Neural crest cell (in vitro differentiated cells): ENCODE data around the gene HOXB4. TPM values are rescaled to one million over a fixed set of nuclear protein-coding genes. Genes with fewer than 3 reads are reported as not detected.

Experiments
- DNase-seq: peaks from one replicate; pipeline ENCODE4 v3.0.0; 2021; ENCODE audit warnings: low read depth, mixed read lengths, low spot score
- H3K27ac Mint-ChIP-seq: one replicate; pipeline ENCODE4 v1.8.0; 2021; ENCODE audit warnings: mild to moderate bottlenecking, mixed read lengths; ENCODE audit not compliant: unreplicated experiment
- H3K27me3 Mint-ChIP-seq: 2 replicates; pipeline ENCODE4 v1.8.0; 2021; ENCODE audit warnings: low read depth, mild to moderate bottlenecking, mixed read lengths
- H3K36me3 Mint-ChIP-seq: 2 replicates; pipeline ENCODE4 v1.8.0; 2021; ENCODE audit warnings: low read depth, mild to moderate bottlenecking, mixed read lengths
- H3K4me1 Mint-ChIP-seq: 2 replicates; pipeline ENCODE4 v1.8.0; 2021; ENCODE audit warnings: mixed read lengths
- H3K4me3 Mint-ChIP-seq: one replicate; pipeline ENCODE4 v1.8.0; 2021; ENCODE audit warnings: mild to moderate bottlenecking, mixed read lengths
- H3K9me3 Mint-ChIP-seq: 2 replicates; pipeline ENCODE4 v1.8.0; 2021; ENCODE audit warnings: mixed read lengths
- CTCF ChIP-seq: fragments of 200-600 bp; sonication (generic); conservative IDR thresholded peaks from 2 replicates; pipeline ENCODE4 v1.5.0; 2021; ENCODE audit warnings: antibody characterized with exemption, mild to moderate bottlenecking
- total RNA-seq: library from RNA; stranded (reverse); gene quantifications from 2 replicates; pipeline ENCODE4 v1.2.1, GENCODE V29; 2021

The HOXB4 gene
- total RNA-seq, 1 donor from 2014 or later = 5.0 TPM

- no peak for TF ChIP-seq CTCF
- Mint-ChIP-seq H3K9me3 (no peaks in the 10 kb centered on the region), H3K27me3 (peaks cover 96% of the 10 kb centered on the region), H3K27ac (no peak overlapping the region), H3K4me1 (peaks cover 45% of the 10 kb centered on the region), H3K4me3 (peak overlapping the region; percentile 9), H3K36me3 (peaks cover 2% of the 10 kb centered on the region)
- no peak for DNase-seq
These were observed 18.9 kb downstream of the HOXB4 start for GRCh38 chr17:48559122-48559839.

GRCh38 chr17:48558831-48559121, 19.4 kb downstream of the HOXB4 start:
- no peaks in the 10 kb centered on the region for H3K9me3 Mint-ChIP-seq

GRCh38 chr17:48558057-48558830, 19.9 kb downstream of the HOXB4 start:
- H3K27ac Mint-ChIP-seq = no peak overlapping the region
- H3K4me3 Mint-ChIP-seq = peak overlapping the region; percentile 9
- H3K36me3 Mint-ChIP-seq = peaks cover under 1% of the 10 kb centered on the region
- H3K27me3 Mint-ChIP-seq = peaks cover 99% of the 10 kb centered on the region
- no peak for TF ChIP-seq CTCF
- no peaks in the 10 kb centered on the region for H3K9me3 Mint-ChIP-seq
- H3K4me1 Mint-ChIP-seq = peaks cover 47% of the 10 kb centered on the region
- DNase-seq = no peak

More at GRCh38 chr17:48558831-48559121, 19.4 kb downstream of the HOXB4 start:
- no peak overlapping the region for H3K27ac Mint-ChIP-seq
- DNase-seq = no peak
- no peak for TF ChIP-seq CTCF
- peaks cover 2% of the 10 kb centered on the region for H3K36me3 Mint-ChIP-seq
- H3K4me1 Mint-ChIP-seq = peaks cover 47% of the 10 kb centered on the region
- peaks cover 99% of the 10 kb centered on the region for H3K27me3 Mint-ChIP-seq
- H3K4me3 Mint-ChIP-seq = peak overlapping the region; percentile 9

GRCh38 chr17:48556576-48557401, 21.4 kb downstream of the HOXB4 start:
- TF ChIP-seq CTCF = no peak
- Mint-ChIP-seq H3K4me3 (peak overlapping the region; percentile 66), H3K9me3 (no peaks in the 10 kb centered on the region), H3K4me1 (peaks cover 46% of the 10 kb centered on the region), H3K27ac (no peak overlapping the region), H3K36me3 (peaks cover 3% of the 10 kb centered on the region), H3K27me3 (peaks cover 99% of the 10 kb centered on the region)
- DNase-seq = no peak

- Mint-ChIP-seq H3K4me3 (peak overlapping the region; percentile 66), H3K36me3 (peaks cover 4% of the 10 kb centered on the region), H3K9me3 (no peaks in the 10 kb centered on the region), H3K27ac (no peak overlapping the region), H3K27me3 (peaks cover 99% of the 10 kb centered on the region), H3K4me1 (peaks cover 49% of the 10 kb centered on the region)
- TF ChIP-seq CTCF = no peak
- DNase-seq = no peak
These were observed 21.9 kb downstream of the HOXB4 start for GRCh38 chr17:48556229-48556575.
